ENCODE results near the gene HSDL1.

HSDL1 gene

GRCh38 chr16:84080813-84081212 lies 64.2 kb downstream of the HSDL1 start:
- no peak for DNase-seq

- DNase-seq, result no peak
Observed at GRCh38 chr16:84080378-84080777, 64.6 kb downstream of the HSDL1 start.

- no peak for DNase-seq
Observed at GRCh38 chr16:84079664-84080063, 65.3 kb downstream of the HSDL1 start.

GRCh38 chr16:84075376-84075775 lies 69.6 kb downstream of the HSDL1 start:
- DNase-seq, result no peak

- no peak for DNase-seq
Observed at GRCh38 chr16:84074721-84075120, 70.3 kb downstream of the HSDL1 start.
